Mucosa of descending colon (tissue), 3 donors: ENCODE results near the gene PER1. TPM values are rescaled to one million over a fixed set of nuclear protein-coding genes. Genes with fewer than 3 reads are reported as not detected.

Source experiments
- ATAC-seq: fragments of 200-7000 bp; cut with Tn5 transposase; one replicate; pipeline ENCODE4 v1.9.1; 2020; ENCODE audit warnings: mild to moderate bottlenecking, moderate library complexity
- DNase-seq, 3 donors: peaks; one replicate each; pipeline ENCODE4 v3.0.0-alpha.2; 2020
- H3K36me3 ChIP-seq: fragments of 200-600 bp; one replicate; pipeline ENCODE4 v1.8.0; 2021; ENCODE audit warnings: low read depth, mild to moderate bottlenecking
- H3K4me1 ChIP-seq: fragments of 200-600 bp; one replicate; pipeline ENCODE4 v1.8.0; 2021; ENCODE audit warnings: low read depth, mild to moderate bottlenecking
- H3K4me3 ChIP-seq: fragments of 200-600 bp; one replicate; pipeline ENCODE4 v1.8.0; 2021; ENCODE audit warnings: mild to moderate bottlenecking
- H3K9me3 ChIP-seq: fragments of 200-600 bp; one replicate; pipeline ENCODE4 v1.8.0; 2021; ENCODE audit warnings: mild to moderate bottlenecking
- CTCF ChIP-seq: fragments of 200-600 bp; IDR thresholded peaks from one replicate; pipeline ENCODE4 v1.8.0; 2022; ENCODE audit warnings: antibody characterized with exemption, mild to moderate bottlenecking
- intact Hi-C, 2 donors: fragments of 100-400 bp; cut with DNase I in 1 of 2; cut with micrococcal nuclease in 1 of 2; formaldehyde crosslinking; loops; one replicate each; pipeline versions ENCODE4 v1.11.0 to v1.11.1; 2022; cut with DNase I, micrococcal nuclease
- total RNA-seq, 3 donors: library from RNA; stranded (reverse); fragmentation: NEBNext Ultra II Directional in 2 of 3; extraction: Animal tissue kit (Norgen Biotek cat#: 25700) in 2 of 3; gene quantifications; one replicate each; pipeline versions ENCODE4 v1.2.1 to v1.2.4, GENCODE V29; 2021 to 2023
- donor health status: DM: no; HTN: no; CAD: no; lungs with moderate emphysema.
- donor health status: DM: no; HTN: no; CAD: no.
- donor health status: DM: no; HTN: yes; CAD: no.

PER1 gene
- total RNA-seq, 3 donors from 2014 or later, result 14.9 to 185 (median 84.0) TPM

GRCh38 chr17:8167526-8167925 is 15.3 kb upstream of the PER1 start:
- Histone ChIP-seq H3K36me3 (no peaks in the 10 kb centered on the region), H3K4me1 (peaks cover 14% of the 10 kb centered on the region), H3K9me3 (no peaks in the 10 kb centered on the region), H3K4me3 (no peak overlapping the region)
- no peak for TF ChIP-seq CTCF
- DNase-seq, result no peak
- intact Hi-C loops, result no loop called here
- no peak for ATAC-seq

- H3K4me1 ChIP-seq, result peaks cover 17% of the 10 kb centered on the region
- ATAC-seq, result no peak
- intact Hi-C loops, result no loop called here
- H3K4me3 ChIP-seq, result no peak overlapping the region
- peak in 2 of 3 donors; percentile 27 to 38 for DNase-seq
- no peaks in the 10 kb centered on the region for H3K9me3 ChIP-seq
- no peaks in the 10 kb centered on the region for H3K36me3 ChIP-seq
- no peak for TF ChIP-seq CTCF
Observed at GRCh38 chr17:8166731-8167130, 14.5 kb upstream of the PER1 start.

DNA sequence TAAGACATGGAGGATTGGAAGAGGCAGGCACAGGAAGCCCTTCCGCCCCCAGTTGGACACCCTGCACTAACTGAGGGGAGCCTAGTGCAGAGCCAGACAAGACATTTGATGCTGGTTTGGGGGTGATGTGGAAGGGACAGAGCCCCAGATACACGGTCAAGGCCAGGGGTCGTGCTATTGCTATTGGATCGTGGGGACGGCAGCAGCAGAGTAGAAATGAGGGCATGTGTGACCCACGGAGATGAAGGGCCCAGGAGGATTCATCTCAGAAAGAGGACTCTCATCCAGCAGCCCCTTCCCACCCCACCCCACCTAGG is 12.6 kb upstream of the PER1 start:
- H3K4me3 ChIP-seq, result no peak overlapping the region
- no peak for TF ChIP-seq CTCF
- no peaks in the 10 kb centered on the region for H3K36me3 ChIP-seq
- intact Hi-C loops, result no loop called here
- peaks cover 35% of the 10 kb centered on the region for H3K4me1 ChIP-seq
- DNase-seq (peak in 1 of 3 donors; percentile 41), ATAC-seq (no peak)
- H3K9me3 ChIP-seq, result no peaks in the 10 kb centered on the region

GRCh38 chr17:8163978-8164814 is 12.0 kb upstream of the PER1 start:
- peak; percentile 73 for ATAC-seq
- TF ChIP-seq CTCF, result no peak

DNA sequence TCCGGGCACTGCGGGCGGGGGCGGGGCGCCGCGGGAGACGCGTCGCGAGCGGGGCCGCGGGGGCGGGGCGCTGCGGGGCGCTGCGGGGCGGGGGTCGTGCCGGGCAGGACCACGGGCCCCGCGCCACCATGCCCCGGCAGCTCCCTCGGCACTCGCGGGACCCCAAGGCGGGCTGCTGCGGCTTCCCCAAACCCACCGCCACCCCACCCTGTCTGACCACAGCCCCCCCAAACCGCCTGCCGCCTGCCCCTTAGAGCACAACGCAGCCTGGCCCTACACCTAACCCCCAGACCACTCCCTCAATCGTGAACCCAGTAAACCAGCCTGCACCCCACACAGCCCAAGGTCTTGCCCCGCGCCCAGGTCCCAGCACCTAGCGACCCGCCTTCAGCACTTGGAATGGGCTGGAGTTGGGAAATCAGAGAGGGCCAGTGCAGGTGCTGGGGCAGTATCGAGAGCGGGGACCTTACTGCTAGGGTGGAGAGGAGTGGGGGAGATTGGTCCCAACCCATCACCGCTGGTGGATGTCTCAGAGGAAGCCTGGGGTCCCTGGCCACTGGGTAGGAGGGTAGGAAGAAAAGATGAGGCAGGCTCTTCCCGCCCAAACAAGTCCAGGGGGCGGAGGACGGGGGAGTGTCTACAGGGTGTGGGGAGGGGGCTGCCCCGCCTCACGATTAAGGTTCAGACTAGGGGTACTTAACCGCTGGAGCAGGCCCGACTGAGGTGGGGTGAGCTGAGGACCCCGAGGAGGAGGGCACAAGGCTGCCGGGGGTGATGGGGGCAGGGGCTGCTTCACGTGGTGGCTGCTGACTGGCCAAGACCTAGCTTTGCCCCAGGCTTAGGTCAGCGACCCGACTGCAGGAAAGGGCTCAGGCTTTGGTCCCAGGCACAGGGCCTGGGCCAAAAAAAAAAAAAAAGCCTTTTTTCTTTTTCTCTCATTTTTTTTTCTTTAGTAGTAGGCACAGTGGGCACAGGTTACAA is 11.1 kb upstream of the PER1 start:
- intact Hi-C loops, result no loop called here
- Histone ChIP-seq H3K36me3 (no peaks in the 10 kb centered on the region), H3K9me3 (no peaks in the 10 kb centered on the region), H3K4me1 (peaks cover 49% of the 10 kb centered on the region), H3K4me3 (peak overlapping the region; percentile 100)
- no peak for ATAC-seq
- no peak for TF ChIP-seq CTCF
- DNase-seq, result peak; percentile 42 to 71 (median 61)

More at GRCh38 chr17:8163978-8164814, 12.0 kb upstream of the PER1 start:
- no peak overlapping the region for H3K4me3 ChIP-seq
- intact Hi-C loops, result no loop called here
- DNase-seq, result peak; percentile 84 to 91 (median 86)
- H3K9me3 ChIP-seq, result no peaks in the 10 kb centered on the region
- H3K4me1 ChIP-seq, result peaks cover 41% of the 10 kb centered on the region
- no peaks in the 10 kb centered on the region for H3K36me3 ChIP-seq
